Smooth muscle cell of the brain vasculature (primary cell): ENCODE results near the gene PARM1.
"Not testable (repeated sequence)": the region's sequence is repeated elsewhere in the genome, so short reads cannot be mapped to it uniquely, and the experiment has no call there.

Experiments used
- DNase-seq: peaks from one replicate; pipeline ENCODE4 v3.0.0-alpha.2; 2012; ENCODE audit warnings: low read depth, low spot score

The PARM1 gene

GRCh38 chr4:74983253-74983635 lies 50.3 kb downstream of the PARM1 start:
- no peak for DNase-seq

- DNase-seq = no peak
These were observed 57.5 kb downstream of the PARM1 start for GRCh38 chr4:74990276-74990875.

GRCh38 chr4:74994436-74994835 lies 61.5 kb downstream of the PARM1 start:
- DNase-seq = not testable (repeated sequence)

GRCh38 chr4:74996996-74997395 lies 64.1 kb downstream of the PARM1 start:
- no peak for DNase-seq

GRCh38 chr4:74997948-74998729 lies 65.2 kb downstream of the PARM1 start:
- DNase-seq = no peak

- no peak for DNase-seq
These were observed 66.9 kb downstream of the PARM1 start for GRCh38 chr4:74999714-75000309.

- no peak for DNase-seq
These were observed 69.0 kb downstream of the PARM1 start for GRCh38 chr4:75001871-75002270.

GRCh38 chr4:75002381-75002780 lies 69.5 kb downstream of the PARM1 start:
- no peak for DNase-seq

- no peak for DNase-seq
These were observed 71.1 kb downstream of the PARM1 start for GRCh38 chr4:75003979-75004378.

GRCh38 chr4:75004755-75005668 lies 72.1 kb downstream of the PARM1 start:
- no peak for DNase-seq

GRCh38 chr4:75005727-75006126 lies 72.8 kb downstream of the PARM1 start:
- no peak for DNase-seq

GRCh38 chr4:75007891-75008290 lies 75.0 kb downstream of the PARM1 start:
- no peak for DNase-seq

GRCh38 chr4:75009138-75009537 lies 76.2 kb downstream of the PARM1 start:
- no peak for DNase-seq

GRCh38 chr4:75011131-75011795 lies 78.3 kb downstream of the PARM1 start:
- no peak for DNase-seq

GRCh38 chr4:75015627-75016026 lies 82.7 kb downstream of the PARM1 start:
- DNase-seq = no peak

- no peak for DNase-seq
These were observed 83.6 kb downstream of the PARM1 start for GRCh38 chr4:75016472-75016871.

- no peak for DNase-seq
These were observed 86.0 kb downstream of the PARM1 start for GRCh38 chr4:75018811-75019479.

GRCh38 chr4:75025431-75025830 lies 92.5 kb downstream of the PARM1 start:
- no peak for DNase-seq

GRCh38 chr4:75028196-75028854 lies 95.4 kb downstream of the PARM1 start:
- DNase-seq = no peak

GRCh38 chr4:75030028-75030427 lies 97.1 kb downstream of the PARM1 start:
- no peak for DNase-seq
